ENCODE data around the gene BCAS1. TPM values are rescaled to one million over a fixed set of nuclear protein-coding genes. Genes with fewer than 3 reads are reported as not detected.
"Not testable (repeated sequence)": the region's sequence is repeated elsewhere in the genome, so short reads cannot be mapped to it uniquely, and the experiment has no call there.

Gene BCAS1
- total RNA-seq, 1 experiment from 2014 or later: not detected

- not testable (repeated sequence) for DNase-seq (ENCODE audit: extremely low read depth, low read depth)
Measured at GRCh38 chr20:53932655-53933192, 137.7 kb downstream of the BCAS1 start.

DNA sequence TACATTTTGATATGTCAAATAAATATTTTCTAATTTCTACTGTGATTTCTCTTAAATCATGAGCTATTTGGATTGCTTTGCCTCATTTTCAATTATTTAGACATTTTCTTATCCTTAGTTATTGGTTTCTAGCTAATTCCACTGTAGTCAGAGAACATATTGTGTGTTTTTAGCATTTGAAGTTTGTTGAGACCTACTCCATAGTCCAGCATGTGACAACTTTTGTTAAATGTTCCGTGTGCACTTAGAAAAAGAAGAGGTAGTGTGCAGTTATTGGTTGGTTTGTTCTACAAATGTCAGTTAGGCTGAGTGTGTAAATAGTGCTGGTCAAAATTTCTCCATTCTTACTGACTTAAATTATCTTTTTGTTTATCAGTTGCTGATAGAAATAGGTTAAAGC lies 138.8 kb downstream of the BCAS1 start:
- DNase-seq (ENCODE audit: extremely low read depth, low read depth): no peak

DNA sequence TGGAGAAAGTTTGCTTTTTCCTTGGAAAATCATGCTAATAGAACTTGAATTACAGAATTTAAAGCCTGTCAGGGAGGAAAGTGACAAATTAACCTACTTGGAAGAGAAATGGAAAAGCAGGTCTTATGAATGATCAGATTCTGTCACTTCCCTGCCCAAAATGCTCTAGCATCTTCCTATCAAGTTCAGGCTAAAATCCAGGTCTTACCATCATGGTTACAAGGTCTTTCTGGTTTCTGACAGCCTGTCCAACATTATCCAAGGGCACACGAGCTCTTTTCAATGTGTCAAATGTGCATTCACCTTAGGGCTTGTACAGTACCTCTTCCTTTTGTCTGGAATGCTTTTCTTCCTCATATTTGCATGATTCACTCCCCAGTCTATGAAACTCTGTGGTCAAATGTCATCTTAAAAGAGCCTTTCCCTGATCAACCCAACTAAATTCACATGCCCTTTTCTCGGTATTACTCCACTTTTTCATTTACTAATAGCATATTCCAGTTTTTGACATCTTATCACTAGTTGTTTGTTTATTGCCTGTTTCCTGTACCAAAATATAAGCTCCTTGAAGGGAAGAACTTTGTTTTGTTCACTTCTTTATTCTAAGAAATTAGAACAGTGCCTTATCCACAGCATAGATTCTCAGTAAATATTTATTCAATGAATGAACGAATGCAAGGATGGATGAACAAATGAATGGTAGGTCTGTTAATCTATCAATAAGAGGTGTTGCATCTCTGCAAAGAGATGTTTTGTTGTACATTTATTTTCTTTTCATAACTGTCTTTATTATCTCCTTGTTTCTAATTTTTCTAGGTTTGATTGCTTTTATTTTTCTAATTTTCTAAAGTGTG lies 139.5 kb downstream of the BCAS1 start:
- DNase-seq (ENCODE audit: extremely low read depth, low read depth): no peak

GRCh38 chr20:53929974-53930650 lies 140.3 kb downstream of the BCAS1 start:
- no peak for DNase-seq (ENCODE audit: extremely low read depth, low read depth)

DNA sequence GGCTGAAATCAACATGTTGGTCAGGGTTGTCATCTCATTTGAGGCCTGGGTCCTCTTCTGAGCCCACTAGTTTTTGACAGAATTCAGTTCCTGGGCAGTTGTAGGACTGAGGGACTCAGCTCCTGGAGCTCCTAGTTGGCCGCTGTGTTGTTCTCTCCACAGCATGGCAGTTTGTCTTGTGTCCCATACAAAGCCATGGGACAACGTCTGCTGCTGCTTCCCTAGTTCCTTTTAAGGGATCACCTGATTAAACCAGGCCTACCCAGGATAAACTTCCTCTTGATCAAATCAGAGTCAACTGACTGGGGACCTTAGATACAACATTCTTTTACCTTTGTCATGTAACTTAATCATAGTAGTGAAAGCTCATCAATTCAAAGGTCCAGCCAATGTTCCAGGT lies 141.0 kb downstream of the BCAS1 start:
- no peak for DNase-seq (ENCODE audit: extremely low read depth, low read depth)

- DNase-seq (ENCODE audit: extremely low read depth, low read depth): no peak
Measured at GRCh38 chr20:53927990-53928389, 142.4 kb downstream of the BCAS1 start.

GRCh38 chr20:53926428-53927028 lies 143.9 kb downstream of the BCAS1 start:
- peak; percentile 59 for DNase-seq (ENCODE audit: extremely low read depth, low read depth)

GRCh38 chr20:53925651-53926401 lies 144.6 kb downstream of the BCAS1 start:
- DNase-seq (ENCODE audit: extremely low read depth, low read depth): no peak

DNA sequence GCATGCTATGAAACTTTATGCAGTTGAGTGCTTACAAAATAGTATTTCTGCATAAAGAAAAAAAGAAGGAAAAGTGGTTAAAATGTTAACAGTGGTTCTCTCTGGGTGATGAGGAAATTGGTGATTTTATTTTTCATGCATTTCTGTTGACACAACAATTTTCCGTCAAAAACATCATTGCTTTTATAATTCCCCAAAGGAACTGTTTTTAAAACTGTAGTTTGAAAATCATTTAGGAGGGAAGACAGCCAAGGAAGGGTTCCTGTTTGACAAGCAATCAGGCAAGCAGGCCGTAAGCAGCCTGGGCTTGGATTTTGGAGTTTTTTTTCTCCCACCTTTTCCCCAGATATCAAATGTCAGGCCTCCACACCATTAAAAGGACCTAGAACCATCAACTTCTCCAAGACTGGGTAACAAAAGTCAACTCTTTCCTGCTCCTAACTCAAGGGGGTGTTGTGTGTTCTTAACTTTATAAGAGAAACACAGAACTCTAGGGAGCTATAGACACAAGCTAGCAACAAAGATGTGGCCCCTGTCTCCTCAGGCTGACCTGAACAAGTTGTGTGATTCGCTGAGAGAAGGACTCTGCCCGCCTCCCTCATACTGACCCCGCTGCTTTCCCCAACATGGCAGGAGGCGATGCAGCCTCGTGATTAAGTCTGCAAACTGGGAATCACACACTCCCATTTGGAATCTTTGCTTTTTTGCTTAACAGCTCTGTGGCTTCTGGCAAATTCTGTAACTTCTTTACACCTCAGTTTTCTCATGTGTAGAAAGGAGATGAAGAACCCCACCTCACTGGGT lies 146.6 kb downstream of the BCAS1 start:
- no peak for DNase-seq (ENCODE audit: extremely low read depth, low read depth)

- DNase-seq (ENCODE audit: extremely low read depth, low read depth): no peak
Measured at GRCh38 chr20:53922901-53923314, 147.5 kb downstream of the BCAS1 start.

GRCh38 chr20:53921443-53921973 lies 148.9 kb downstream of the BCAS1 start:
- no peak for DNase-seq (ENCODE audit: extremely low read depth, low read depth)

DNA sequence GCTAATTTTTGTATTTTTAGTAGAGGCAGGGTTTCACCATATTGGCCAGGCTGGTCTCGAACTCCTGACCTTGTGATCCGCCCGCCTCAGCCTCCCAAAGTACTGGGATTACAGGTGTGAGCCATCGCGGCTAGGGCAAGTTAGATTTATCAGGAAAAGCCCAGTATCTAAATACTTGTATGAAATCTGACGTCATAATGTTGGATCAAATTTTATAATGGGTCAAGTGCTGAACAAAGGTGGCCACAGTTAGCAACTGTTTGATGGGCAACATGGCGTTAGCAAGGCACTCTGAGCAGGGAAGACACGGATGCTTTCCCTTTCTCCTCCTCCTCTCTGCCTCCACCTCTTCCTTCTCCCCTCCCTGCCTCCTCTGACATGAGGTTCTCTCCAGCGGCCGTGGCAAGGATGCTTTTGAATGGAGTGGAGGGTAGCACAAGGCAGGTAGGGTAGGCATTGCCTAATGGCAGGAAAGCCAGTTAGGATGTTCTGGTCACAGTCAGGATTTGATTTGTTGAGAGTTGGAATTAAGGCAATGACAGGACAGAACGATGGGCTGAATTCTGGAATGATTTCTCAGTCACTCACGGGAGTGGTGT lies 149.6 kb downstream of the BCAS1 start:
- no peak for DNase-seq (ENCODE audit: extremely low read depth, low read depth)

DNA sequence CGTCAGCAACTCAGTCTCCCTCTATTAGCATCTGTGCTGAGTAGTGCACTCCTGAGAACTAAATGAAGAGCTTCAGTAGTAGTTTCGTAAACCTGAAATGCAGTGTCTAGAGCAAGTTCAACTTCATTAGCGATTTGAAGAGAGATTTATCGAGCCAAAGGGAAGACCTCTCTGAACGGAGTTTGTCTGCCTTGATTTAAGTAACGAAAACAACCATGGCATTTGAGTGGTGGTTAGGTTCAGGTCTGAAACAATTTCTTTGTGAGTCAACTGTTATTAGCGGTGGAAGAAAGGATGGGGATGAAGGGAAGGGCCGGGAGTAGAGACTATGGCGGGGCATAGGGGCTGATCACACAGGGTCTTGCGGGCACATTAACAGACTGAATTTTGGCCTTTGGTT lies 150.5 kb downstream of the BCAS1 start:
- DNase-seq (ENCODE audit: extremely low read depth, low read depth): no peak

- DNase-seq (ENCODE audit: extremely low read depth, low read depth): no peak
Measured at GRCh38 chr20:53918949-53919361, 151.4 kb downstream of the BCAS1 start.

GRCh38 chr20:53918020-53918311 lies 152.4 kb downstream of the BCAS1 start:
- DNase-seq (ENCODE audit: extremely low read depth, low read depth): no peak

- DNase-seq (ENCODE audit: extremely low read depth, low read depth): peak; percentile 58
Measured at GRCh38 chr20:53917145-53918019, 153.0 kb downstream of the BCAS1 start.

GRCh38 chr20:53916173-53916512 lies 154.3 kb downstream of the BCAS1 start:
- DNase-seq (ENCODE audit: extremely low read depth, low read depth): no peak

DNA sequence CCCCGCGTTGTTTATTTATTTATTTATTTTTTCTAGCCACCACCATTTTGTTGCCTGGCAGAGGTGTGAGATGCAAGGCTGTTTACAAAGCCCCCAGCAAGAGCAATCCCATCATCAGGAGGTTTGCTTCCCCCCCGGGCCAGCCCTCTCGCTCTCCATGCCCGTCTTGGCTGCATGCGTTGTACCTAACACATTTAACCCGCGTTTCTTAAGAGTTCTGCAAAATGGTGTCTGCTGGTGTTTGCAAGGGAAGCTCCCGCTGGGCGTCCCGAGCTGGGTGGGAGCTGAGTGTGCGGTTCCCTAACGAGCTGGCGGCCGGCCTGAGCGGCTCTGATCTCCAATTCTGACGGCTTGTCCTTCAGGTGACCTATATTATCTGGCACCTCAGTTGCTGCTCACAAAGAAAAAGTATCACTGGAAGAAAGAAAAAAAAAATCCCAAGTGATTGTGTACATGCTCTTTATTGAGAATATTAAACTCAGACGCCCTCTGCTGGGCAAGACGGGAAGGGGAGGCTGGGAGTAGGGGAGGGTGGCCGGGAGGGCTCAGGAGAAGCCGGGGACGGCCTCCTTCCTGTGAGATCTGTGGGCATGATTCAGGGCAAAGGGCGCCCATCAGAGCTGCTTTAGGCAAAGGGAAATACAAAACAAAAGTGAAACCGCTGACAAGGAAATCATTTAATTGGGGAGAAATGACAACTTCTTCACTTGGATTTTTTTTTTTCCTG lies 154.8 kb downstream of the BCAS1 start:
- DNase-seq (ENCODE audit: extremely low read depth, low read depth): peak; percentile 89
